PC-3 (cell line): ENCODE measurements around the gene RASAL1. TPM values are rescaled to one million over a fixed set of nuclear protein-coding genes. Genes with fewer than 3 reads are reported as not detected.

Source experiments
- ATAC-seq: fragments of 200-7000 bp; cut with Tn5 transposase; 2 replicates; pipeline ENCODE4 v1.9.1; 2020; ENCODE audit warnings: mild to moderate bottlenecking, moderate library complexity
- BruUV-seq: library from RNA; stranded (reverse); fragments of 400-500 nt; replicated peaks from 2 replicates; lab custom pipeline; 2021; lab: Mats Ljungman, UMichigan
- CTCF ChIA-PET: fragments of 300-600 bp; sonication (Branson Sonifier 250); formaldehyde crosslinking; loops from one replicate; lab custom pipeline; 2022; ENCODE audit warnings: antibody characterized with exemption; lab: Charles Lee
- POLR2A ChIA-PET: fragments of 300-600 bp; sonication (Branson Sonifier 250); formaldehyde crosslinking; loops from one replicate; lab custom pipeline; 2022; ENCODE audit warnings: antibody characterized with exemption; ENCODE audit not compliant: unreplicated experiment; lab: Charles Lee
- DNase-seq: peaks from one replicate; pipeline ENCODE4 v3.0.0-alpha.2; 2015
- H2AFZ ChIP-seq: fragments of 300-600 bp; sonication (generic); 2 replicates; pipeline ENCODE4 v1.6.0; 2016; ENCODE audit warnings: antibody characterized with exemption, low read length
- H3F3A ChIP-seq: fragments of 300-600 bp; sonication (generic); one replicate; pipeline ENCODE4 v1.6.0; 2017; ENCODE audit warnings: antibody characterized with exemption, low read length, control low read depth, mild to moderate bottlenecking; ENCODE audit not compliant: unreplicated experiment
- H3K27ac ChIP-seq: fragments of 300-600 bp; sonication (generic); 2 replicates; pipeline ENCODE4 v1.5.1; 2016; ENCODE audit warnings: mild to moderate bottlenecking, low read length
- H3K27me3 ChIP-seq: fragments of 300-600 bp; sonication (generic); 2 replicates; pipeline ENCODE4 v1.6.1; 2016; ENCODE audit warnings: low read length, mixed read lengths
- H3K36me3 ChIP-seq: fragments of 300-600 bp; sonication (generic); 2 replicates; pipeline ENCODE4 v1.6.1; 2016; ENCODE audit warnings: low read depth, mixed run types, low read length, mixed read lengths
- H3K4me1 ChIP-seq: fragments of 300-600 bp; sonication (generic); 2 replicates; pipeline ENCODE4 v1.5.1; 2016; ENCODE audit warnings: low read length; ENCODE audit not compliant: insufficient read depth
- H3K4me2 ChIP-seq: fragments of 300-600 bp; sonication (generic); 2 replicates; pipeline ENCODE4 v1.6.0; 2016; ENCODE audit warnings: low read length
- H3K4me3 ChIP-seq: fragments of 300-600 bp; sonication (generic); 2 replicates; pipeline ENCODE4 v1.5.1; 2016; ENCODE audit warnings: mild to moderate bottlenecking, low read length, mixed read lengths
- H3K79me2 ChIP-seq: fragments of 300-600 bp; sonication (generic); 2 replicates; pipeline ENCODE4 v1.6.1; 2017; ENCODE audit warnings: low read length, mixed read lengths
- H3K9ac ChIP-seq: fragments of 300-600 bp; sonication (generic); 2 replicates; pipeline ENCODE4 v1.6.0; 2016; ENCODE audit warnings: mild to moderate bottlenecking, low read length
- H3K9me2 ChIP-seq: fragments of 300-600 bp; sonication (generic); replicated peaks from 2 replicates; pipeline ENCODE4 v1.6.1; 2016; ENCODE audit warnings: mixed run types, low read length, mixed read lengths
- H3K9me3 ChIP-seq: fragments of 300-600 bp; sonication (generic); 2 replicates; pipeline ENCODE4 v1.6.1; 2016; ENCODE audit warnings: low read length, mixed read lengths
- H4K20me1 ChIP-seq: fragments of 300-600 bp; sonication (generic); 2 replicates; pipeline ENCODE4 v1.6.1; 2016; ENCODE audit warnings: low read length, mixed read lengths
- EZH2 ChIP-seq: fragments of 300-600 bp; sonication (generic); IDR thresholded peaks from one replicate; pipeline ENCODE4 v1.6.1; 2017; ENCODE audit warnings: antibody characterized with exemption, mild to moderate bottlenecking, low read length; ENCODE audit not compliant: unreplicated experiment
- EZH2phosphoT487 ChIP-seq: fragments of 300-600 bp; sonication (generic); IDR thresholded peaks from 2 replicates; pipeline ENCODE4 v1.6.1; 2018; ENCODE audit warnings: mild to moderate bottlenecking, antibody characterized with exemption, low read length, borderline replicate concordance
- intact Hi-C: fragments of 100-400 bp; cut with micrococcal nuclease; formaldehyde crosslinking; loops from 2 replicates; pipeline ENCODE4 v1.9.0; 2023
- total RNA-seq: library from RNA; depleted of rRNA; stranded (reverse); fragments of >200 nt; gene quantifications from 2 replicates; pipeline ENCODE4 v1.2.3, GENCODE V29; 2014
- TF ChIP-seq, protein P1 (sequence below): fragments of 300-600 bp; sonication (generic); conservative IDR thresholded peaks from 2 replicates; pipeline ENCODE4 v1.5.1; 2017; ENCODE audit warnings: antibody characterized with exemption, low read depth, mild to moderate bottlenecking, low read length

Gene RASAL1
- total RNA-seq, 1 experiment from 2014 or later, result 0.66 TPM

GRCh38 chr12:113170457-113170856 lies 34.9 kb upstream of the RASAL1 start:
- no peak for TF ChIP-seq EZH2
- no peak for TF ChIP-seq EZH2phosphoT487
- TF ChIP-seq, protein P1, sequence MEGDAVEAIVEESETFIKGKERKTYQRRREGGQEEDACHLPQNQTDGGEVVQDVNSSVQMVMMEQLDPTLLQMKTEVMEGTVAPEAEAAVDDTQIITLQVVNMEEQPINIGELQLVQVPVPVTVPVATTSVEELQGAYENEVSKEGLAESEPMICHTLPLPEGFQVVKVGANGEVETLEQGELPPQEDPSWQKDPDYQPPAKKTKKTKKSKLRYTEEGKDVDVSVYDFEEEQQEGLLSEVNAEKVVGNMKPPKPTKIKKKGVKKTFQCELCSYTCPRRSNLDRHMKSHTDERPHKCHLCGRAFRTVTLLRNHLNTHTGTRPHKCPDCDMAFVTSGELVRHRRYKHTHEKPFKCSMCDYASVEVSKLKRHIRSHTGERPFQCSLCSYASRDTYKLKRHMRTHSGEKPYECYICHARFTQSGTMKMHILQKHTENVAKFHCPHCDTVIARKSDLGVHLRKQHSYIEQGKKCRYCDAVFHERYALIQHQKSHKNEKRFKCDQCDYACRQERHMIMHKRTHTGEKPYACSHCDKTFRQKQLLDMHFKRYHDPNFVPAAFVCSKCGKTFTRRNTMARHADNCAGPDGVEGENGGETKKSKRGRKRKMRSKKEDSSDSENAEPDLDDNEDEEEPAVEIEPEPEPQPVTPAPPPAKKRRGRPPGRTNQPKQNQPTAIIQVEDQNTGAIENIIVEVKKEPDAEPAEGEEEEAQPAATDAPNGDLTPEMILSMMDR, result no peak
- no peak overlapping the region for H3K9ac ChIP-seq
- intact Hi-C loops, result no loop called here

GRCh38 chr12:113169697-113170096 lies 34.1 kb upstream of the RASAL1 start:
- Histone ChIP-seq H3K4me3 (no peak overlapping the region), H3K4me2 (no peak overlapping the region), H3K27me3 (no peaks in the 10 kb centered on the region), H3F3A (no peaks in the 10 kb centered on the region), H2AFZ (no peak overlapping the region), H3K4me1 (no peaks in the 10 kb centered on the region), H3K9ac (no peak overlapping the region), H3K36me3 (peaks cover 91% of the 10 kb centered on the region), H3K9me3 (no peaks in the 10 kb centered on the region), H3K79me2 (no peaks in the 10 kb centered on the region), H3K27ac (no peak overlapping the region), H4K20me1 (0 out of 2 replicates have a peak, but pooled peaks cover 4% of the 10 kb centered on the region), H3K9me2 (no peaks in the 10 kb centered on the region)
- ATAC-seq (no peak), DNase-seq (no peak)
- POLR2A ChIA-PET, result interaction anchor here (0.5 kb wide), 1 partner anchor 124 kb away, joined by 5 read pairs; no protein-coding TSS in a partner anchor
- TF ChIP-seq EZH2phosphoT487, result no peak
- TF ChIP-seq, protein P1, result no peak
- no peak for TF ChIP-seq EZH2
- intact Hi-C loops, result no loop called here
- CTCF ChIA-PET, result no interaction called here
- BruUV-seq, result no TSS peak

More at GRCh38 chr12:113170457-113170856, 34.9 kb upstream of the RASAL1 start:
- no peaks in the 10 kb centered on the region for H3K9me3 ChIP-seq
- no peak overlapping the region for H3K4me3 ChIP-seq
- no TSS peak for BruUV-seq
- no peak for ATAC-seq
- no peaks in the 10 kb centered on the region for H3F3A ChIP-seq
- H3K4me1 ChIP-seq, result no peaks in the 10 kb centered on the region
- H2AFZ ChIP-seq, result no peak overlapping the region
- no peaks in the 10 kb centered on the region for H3K79me2 ChIP-seq
- H3K27ac ChIP-seq, result no peak overlapping the region
- DNase-seq, result no peak
- H4K20me1 ChIP-seq, result 0 out of 2 replicates have a peak, but pooled peaks cover 4% of the 10 kb centered on the region
- H3K4me2 ChIP-seq, result no peak overlapping the region
- peaks cover 85% of the 10 kb centered on the region for H3K36me3 ChIP-seq
- CTCF ChIA-PET, result no interaction called here
- POLR2A ChIA-PET, result interaction anchor here (0.5 kb wide), 1 partner anchor 124 kb away, joined by 5 read pairs; no protein-coding TSS in a partner anchor
- H3K9me2 ChIP-seq, result no peaks in the 10 kb centered on the region
- no peaks in the 10 kb centered on the region for H3K27me3 ChIP-seq

GRCh38 chr12:113167868-113168267 lies 32.3 kb upstream of the RASAL1 start:
- H3K27ac ChIP-seq, result no peak overlapping the region
- DNase-seq, result no peak
- no peaks in the 10 kb centered on the region for H3K27me3 ChIP-seq
- no peak overlapping the region for H3K9ac ChIP-seq
- H3F3A ChIP-seq, result no peaks in the 10 kb centered on the region
- POLR2A ChIA-PET, result interaction anchor here (0.6 kb wide), 1 partner anchor 11 kb away, joined by 3 read pairs; no protein-coding TSS in a partner anchor
- H3K36me3 ChIP-seq, result peaks cover 83% of the 10 kb centered on the region
- H3K4me2 ChIP-seq, result no peak overlapping the region
- H3K9me2 ChIP-seq, result no peaks in the 10 kb centered on the region
- no peak overlapping the region for H2AFZ ChIP-seq
- H4K20me1 ChIP-seq, result peaks cover 4% of the 10 kb centered on the region; the same call in 1 of the 2 replicates
- no peak for ATAC-seq
- intact Hi-C loops, result no loop called here
- BruUV-seq, result no TSS peak
- 0 out of 2 replicates have a peak, but pooled peaks cover under 1% of the 10 kb centered on the region for H3K4me1 ChIP-seq
- H3K79me2 ChIP-seq, result no peaks in the 10 kb centered on the region
- TF ChIP-seq EZH2, result no peak
- TF ChIP-seq, protein P1, result no peak
- no peak overlapping the region for H3K4me3 ChIP-seq
- no peaks in the 10 kb centered on the region for H3K9me3 ChIP-seq
- CTCF ChIA-PET, result no interaction called here
